ENCODE results near the gene CES2. TPM values are rescaled to one million over a fixed set of nuclear protein-coding genes. Genes with fewer than 3 reads are reported as not detected.

Gene CES2
- total and polyA plus RNA-seq, 2 experiments from 2014 or later = 52.8 to 72.8 TPM

DNA sequence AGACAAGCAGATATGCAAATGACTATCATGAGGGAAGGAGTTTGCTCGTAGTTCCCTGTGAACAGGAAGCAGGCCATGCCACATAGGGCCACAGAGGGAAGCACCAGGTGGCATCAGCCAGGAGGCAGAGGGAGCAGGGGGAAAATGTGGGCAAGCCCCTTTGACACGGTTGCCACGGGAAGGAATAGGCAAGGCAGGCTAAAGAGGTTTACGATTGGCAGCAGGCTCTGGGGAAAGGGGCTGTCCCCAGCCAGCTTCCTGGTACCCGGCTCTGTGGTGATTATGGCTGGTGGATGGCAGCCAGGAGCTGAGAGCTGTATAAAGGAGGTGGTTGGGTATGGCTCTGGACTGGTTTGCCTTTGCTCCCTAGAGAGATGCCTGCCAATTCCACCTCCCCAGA, 26.6 kb downstream of the CES2 start:
- 84% methylated on average over 5 of the region's 5 CpGs for WGBS (ENCODE audit: low lambda C conversion rate, missing lambda C conversion rate)
- Histone ChIP-seq H3K79me2 (no peaks in the 10 kb centered on the region), H4K20me1 (ENCODE audit: insufficient read depth, poor library complexity, severe bottlenecking) (no peaks in the 10 kb centered on the region), H2AFZ (no peak overlapping the region), H3K4me1 (ENCODE audit: insufficient read depth) (peaks cover 2% of the 10 kb centered on the region), H3K27me3 (no peaks in the 10 kb centered on the region), H3K27ac (no peak overlapping the region), H3K9me2 (replicated peaks; ENCODE audit: insufficient read depth) (no peaks in the 10 kb centered on the region), H3K4me2 (no peak overlapping the region), H3K4me3 (no peak overlapping the region), H3K9me3 (ENCODE audit: low read depth) (no peaks in the 10 kb centered on the region), H3K36me3 (replicated peaks; ENCODE audit: insufficient read depth, low read depth) (no peaks in the 10 kb centered on the region)
- TF ChIP-seq, protein P1, sequence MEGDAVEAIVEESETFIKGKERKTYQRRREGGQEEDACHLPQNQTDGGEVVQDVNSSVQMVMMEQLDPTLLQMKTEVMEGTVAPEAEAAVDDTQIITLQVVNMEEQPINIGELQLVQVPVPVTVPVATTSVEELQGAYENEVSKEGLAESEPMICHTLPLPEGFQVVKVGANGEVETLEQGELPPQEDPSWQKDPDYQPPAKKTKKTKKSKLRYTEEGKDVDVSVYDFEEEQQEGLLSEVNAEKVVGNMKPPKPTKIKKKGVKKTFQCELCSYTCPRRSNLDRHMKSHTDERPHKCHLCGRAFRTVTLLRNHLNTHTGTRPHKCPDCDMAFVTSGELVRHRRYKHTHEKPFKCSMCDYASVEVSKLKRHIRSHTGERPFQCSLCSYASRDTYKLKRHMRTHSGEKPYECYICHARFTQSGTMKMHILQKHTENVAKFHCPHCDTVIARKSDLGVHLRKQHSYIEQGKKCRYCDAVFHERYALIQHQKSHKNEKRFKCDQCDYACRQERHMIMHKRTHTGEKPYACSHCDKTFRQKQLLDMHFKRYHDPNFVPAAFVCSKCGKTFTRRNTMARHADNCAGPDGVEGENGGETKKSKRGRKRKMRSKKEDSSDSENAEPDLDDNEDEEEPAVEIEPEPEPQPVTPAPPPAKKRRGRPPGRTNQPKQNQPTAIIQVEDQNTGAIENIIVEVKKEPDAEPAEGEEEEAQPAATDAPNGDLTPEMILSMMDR (IDR thresholded peaks at IDR 0.05; ENCODE audit: poor library complexity) = no peak
- TF ChIP-seq EZH2 (IDR thresholded peaks at IDR 0.05; ENCODE audit: borderline replicate concordance) = no peak
- no peak for TF ChIP-seq EZH2phosphoT487 (IDR thresholded peaks at IDR 0.05; ENCODE audit: low read depth, severe bottlenecking, unreplicated experiment)
- DNase-seq (ENCODE audit: low spot score) = no peak

DNA sequence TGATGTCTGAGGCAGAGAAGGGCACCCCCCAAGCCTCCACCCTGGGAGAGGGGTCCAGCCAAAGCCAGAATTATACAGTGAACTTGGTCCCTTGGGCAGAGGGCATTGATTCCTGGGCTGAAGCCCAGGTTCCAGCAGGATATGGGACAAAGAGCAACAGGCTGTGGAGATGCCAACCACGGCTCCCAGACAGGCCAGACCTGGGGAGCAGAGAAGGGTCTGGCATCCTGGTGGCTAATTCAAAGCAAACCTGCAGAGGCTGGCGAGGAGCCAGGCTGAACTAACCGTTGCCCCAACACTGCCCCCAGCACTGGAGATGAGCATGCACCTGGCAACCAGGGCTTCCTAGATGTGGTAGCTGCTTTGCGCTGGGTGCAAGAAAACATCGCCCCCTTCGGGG, 28.7 kb downstream of the CES2 start:
- 91% methylated on average over 6 of the region's 6 CpGs for WGBS (ENCODE audit: low lambda C conversion rate, missing lambda C conversion rate)
- Histone ChIP-seq H3K79me2 (no peaks in the 10 kb centered on the region), H3K4me3 (no peak overlapping the region)

DNA sequence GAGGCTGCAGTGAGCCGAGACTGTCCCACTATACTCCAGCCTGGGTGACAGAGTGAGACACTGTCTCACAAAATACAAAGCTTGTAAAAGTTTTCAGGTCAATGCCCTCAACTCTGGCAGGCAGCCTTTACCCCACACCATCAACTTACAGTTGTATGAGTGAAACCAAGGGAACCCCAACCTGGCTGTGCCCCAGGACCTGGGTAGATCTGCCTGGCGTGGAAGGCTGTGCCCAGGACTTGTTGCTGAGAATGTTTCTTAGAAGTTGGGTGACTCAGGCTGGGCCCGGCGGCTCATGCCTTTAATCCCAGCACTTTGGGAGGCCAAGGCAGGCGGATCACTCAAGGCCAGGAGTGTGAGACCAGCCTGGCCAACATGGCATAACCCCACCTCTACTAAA, 33.5 kb downstream of the CES2 start:
- H3K79me2 ChIP-seq = no peaks in the 10 kb centered on the region
- H3K36me3 ChIP-seq (replicated peaks; ENCODE audit: insufficient read depth, low read depth) = no peaks in the 10 kb centered on the region
- H3K27ac ChIP-seq = no peak overlapping the region
- H3K4me3 ChIP-seq = no peak overlapping the region
- no peaks in the 10 kb centered on the region for H3K4me1 ChIP-seq (ENCODE audit: insufficient read depth)
- no peaks in the 10 kb centered on the region for H3K9me3 ChIP-seq (ENCODE audit: low read depth)
- DNase-seq (ENCODE audit: low spot score) = no peak
- H3K4me2 ChIP-seq = no peak overlapping the region
- TF ChIP-seq EZH2phosphoT487 (IDR thresholded peaks at IDR 0.05; ENCODE audit: low read depth, severe bottlenecking, unreplicated experiment) (no peak), EZH2 (IDR thresholded peaks at IDR 0.05; ENCODE audit: borderline replicate concordance) (no peak)
- TF ChIP-seq, protein P1 (IDR thresholded peaks at IDR 0.05; ENCODE audit: poor library complexity) = no peak
- no peaks in the 10 kb centered on the region for H3K9me2 ChIP-seq (replicated peaks; ENCODE audit: insufficient read depth)
- H2AFZ ChIP-seq = no peak overlapping the region
- H4K20me1 ChIP-seq (ENCODE audit: insufficient read depth, poor library complexity, severe bottlenecking) = no peaks in the 10 kb centered on the region
- H3K27me3 ChIP-seq = no peaks in the 10 kb centered on the region
- 92% methylated on average over 5 of the region's 5 CpGs for WGBS (ENCODE audit: low lambda C conversion rate, missing lambda C conversion rate)

More for the DNA sequence above, 28.7 kb downstream of the CES2 start:
- H4K20me1 ChIP-seq (ENCODE audit: insufficient read depth, poor library complexity, severe bottlenecking) = no peaks in the 10 kb centered on the region
- no peaks in the 10 kb centered on the region for H3K4me1 ChIP-seq (ENCODE audit: insufficient read depth)
- no peak for TF ChIP-seq EZH2phosphoT487 (IDR thresholded peaks at IDR 0.05; ENCODE audit: low read depth, severe bottlenecking, unreplicated experiment)
- no peak for TF ChIP-seq EZH2 (IDR thresholded peaks at IDR 0.05; ENCODE audit: borderline replicate concordance)
- TF ChIP-seq, protein P1 (IDR thresholded peaks at IDR 0.05; ENCODE audit: poor library complexity) = no peak
- H3K36me3 ChIP-seq (replicated peaks; ENCODE audit: insufficient read depth, low read depth) = no peaks in the 10 kb centered on the region
- no peaks in the 10 kb centered on the region for H3K9me3 ChIP-seq (ENCODE audit: low read depth)
- H3K27me3 ChIP-seq = no peaks in the 10 kb centered on the region
- no peak overlapping the region for H3K4me2 ChIP-seq
- no peak for DNase-seq (ENCODE audit: low spot score)
- H3K27ac ChIP-seq = no peak overlapping the region
- no peaks in the 10 kb centered on the region for H3K9me2 ChIP-seq (replicated peaks; ENCODE audit: insufficient read depth)
- no peak overlapping the region for H2AFZ ChIP-seq
